GM12872 (cell line): ENCODE measurements around the gene BPI.

Experiments
- TF ChIP-seq, protein P1 (sequence below): IDR thresholded peaks from 3 replicates; pipeline ENCODE4 v1.5.1; 2011; ENCODE audit warnings: low read depth, mild to moderate bottlenecking, low read length, moderate library complexity; ENCODE audit not compliant: insufficient read depth

BPI gene

DNA sequence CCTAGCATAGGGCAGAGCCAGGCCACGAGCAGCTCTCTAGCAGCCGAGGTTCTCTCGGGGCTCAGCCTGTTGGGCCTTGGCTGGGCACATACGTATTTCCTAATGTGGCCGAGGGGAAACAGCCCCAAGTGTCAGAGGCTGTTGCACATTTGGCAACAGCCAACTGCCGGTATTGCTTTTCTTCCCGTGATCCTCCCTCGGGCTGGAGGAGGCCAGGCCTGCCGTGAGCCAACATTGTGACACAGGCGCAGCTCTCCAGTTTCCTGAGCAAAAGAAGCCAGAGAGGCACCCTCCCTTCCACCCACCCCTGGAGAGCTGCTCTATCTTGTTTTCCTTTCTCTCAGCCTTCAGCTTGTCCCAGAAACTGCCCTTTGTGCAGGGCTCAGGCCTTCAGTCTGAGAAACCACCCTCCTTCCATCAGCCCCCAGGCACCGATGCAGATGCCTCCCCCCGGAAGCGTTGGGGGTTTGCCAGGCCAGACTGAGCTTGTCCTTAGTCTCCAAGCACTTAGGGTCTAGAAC is 5.1 kb upstream of the BPI start:
- TF ChIP-seq, protein P1, sequence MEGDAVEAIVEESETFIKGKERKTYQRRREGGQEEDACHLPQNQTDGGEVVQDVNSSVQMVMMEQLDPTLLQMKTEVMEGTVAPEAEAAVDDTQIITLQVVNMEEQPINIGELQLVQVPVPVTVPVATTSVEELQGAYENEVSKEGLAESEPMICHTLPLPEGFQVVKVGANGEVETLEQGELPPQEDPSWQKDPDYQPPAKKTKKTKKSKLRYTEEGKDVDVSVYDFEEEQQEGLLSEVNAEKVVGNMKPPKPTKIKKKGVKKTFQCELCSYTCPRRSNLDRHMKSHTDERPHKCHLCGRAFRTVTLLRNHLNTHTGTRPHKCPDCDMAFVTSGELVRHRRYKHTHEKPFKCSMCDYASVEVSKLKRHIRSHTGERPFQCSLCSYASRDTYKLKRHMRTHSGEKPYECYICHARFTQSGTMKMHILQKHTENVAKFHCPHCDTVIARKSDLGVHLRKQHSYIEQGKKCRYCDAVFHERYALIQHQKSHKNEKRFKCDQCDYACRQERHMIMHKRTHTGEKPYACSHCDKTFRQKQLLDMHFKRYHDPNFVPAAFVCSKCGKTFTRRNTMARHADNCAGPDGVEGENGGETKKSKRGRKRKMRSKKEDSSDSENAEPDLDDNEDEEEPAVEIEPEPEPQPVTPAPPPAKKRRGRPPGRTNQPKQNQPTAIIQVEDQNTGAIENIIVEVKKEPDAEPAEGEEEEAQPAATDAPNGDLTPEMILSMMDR, result no peak

DNA sequence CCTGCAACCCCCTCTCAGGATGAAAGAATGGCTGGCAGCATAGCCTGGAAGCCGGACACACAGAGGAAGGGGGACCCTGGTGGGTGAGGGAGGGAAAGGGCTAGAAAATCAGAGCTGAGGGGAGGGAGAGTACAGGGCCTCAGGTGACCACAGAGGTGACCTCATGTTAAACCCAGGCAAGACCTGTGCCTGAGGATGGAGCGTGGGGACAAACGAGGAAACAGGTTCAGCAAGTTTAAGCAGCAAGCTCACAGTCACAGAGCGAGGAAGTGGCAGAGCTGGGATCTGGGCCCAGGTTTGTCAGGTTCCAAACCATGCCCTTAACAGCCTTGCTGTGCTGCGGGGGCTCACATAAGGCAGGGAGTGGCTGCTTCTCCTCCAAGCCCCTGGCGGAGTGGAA is 4.0 kb upstream of the BPI start:
- TF ChIP-seq, protein P1, result no peak

DNA sequence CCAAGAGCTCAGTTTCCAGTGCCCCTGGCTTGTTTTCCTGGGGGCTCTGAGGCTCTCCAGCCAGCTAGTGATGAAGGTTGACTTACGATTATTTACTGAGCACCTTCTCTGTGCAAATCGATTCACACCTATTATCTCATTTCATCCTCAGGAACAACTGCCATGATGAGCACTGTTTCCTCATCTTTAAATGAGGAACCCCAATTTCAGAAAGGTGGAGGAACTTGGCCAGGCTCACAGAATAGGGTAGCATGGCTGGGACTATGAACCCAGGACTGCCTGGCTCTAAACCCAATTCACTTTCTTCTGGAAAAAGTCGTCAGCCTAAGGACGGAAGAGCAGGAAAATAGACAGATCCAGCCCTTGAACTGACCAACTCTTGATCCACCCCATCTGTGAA is 3.5 kb upstream of the BPI start:
- TF ChIP-seq, protein P1, result no peak

DNA sequence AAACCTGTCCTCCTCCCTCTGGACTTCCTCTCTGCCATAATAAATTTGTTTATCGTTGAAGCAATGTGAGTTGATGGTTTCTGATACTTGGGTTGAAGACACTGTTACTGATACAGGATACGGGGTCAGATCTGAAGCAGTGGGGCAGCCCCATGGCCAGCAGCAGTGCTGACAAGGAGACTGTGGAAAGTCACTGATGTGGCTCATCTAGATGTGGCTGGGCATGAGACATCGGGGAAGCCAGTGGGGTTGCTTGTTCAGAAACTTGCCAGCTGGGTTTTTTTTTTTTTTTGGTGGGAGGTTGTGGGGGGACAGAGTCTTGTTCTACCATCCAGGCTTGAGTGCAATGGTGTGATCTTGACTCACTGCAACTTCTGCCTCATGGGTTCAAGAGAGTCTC is 2.6 kb upstream of the BPI start:
- TF ChIP-seq, protein P1, result no peak

DNA sequence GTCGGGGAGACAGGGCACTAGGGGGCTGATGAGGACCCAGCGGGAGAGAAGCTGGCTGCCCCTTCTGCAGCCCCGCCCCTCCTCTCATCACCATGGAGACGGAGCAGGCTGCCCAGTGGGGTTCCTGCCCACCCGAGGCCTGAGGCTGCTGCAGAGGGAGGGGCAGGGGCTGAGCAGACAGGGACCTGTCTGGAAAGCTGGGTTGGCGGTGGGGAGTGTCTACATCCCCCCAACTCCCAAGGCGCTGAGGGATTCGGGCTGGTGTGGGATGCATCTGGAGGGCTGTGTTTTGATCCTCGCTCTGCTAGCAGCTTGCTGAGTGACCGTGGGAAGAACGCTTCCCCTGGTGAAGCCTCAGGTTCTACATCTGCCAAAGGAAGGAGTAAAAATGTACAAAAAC is 1.2 kb upstream of the BPI start:
- TF ChIP-seq, protein P1, result no peak

DNA sequence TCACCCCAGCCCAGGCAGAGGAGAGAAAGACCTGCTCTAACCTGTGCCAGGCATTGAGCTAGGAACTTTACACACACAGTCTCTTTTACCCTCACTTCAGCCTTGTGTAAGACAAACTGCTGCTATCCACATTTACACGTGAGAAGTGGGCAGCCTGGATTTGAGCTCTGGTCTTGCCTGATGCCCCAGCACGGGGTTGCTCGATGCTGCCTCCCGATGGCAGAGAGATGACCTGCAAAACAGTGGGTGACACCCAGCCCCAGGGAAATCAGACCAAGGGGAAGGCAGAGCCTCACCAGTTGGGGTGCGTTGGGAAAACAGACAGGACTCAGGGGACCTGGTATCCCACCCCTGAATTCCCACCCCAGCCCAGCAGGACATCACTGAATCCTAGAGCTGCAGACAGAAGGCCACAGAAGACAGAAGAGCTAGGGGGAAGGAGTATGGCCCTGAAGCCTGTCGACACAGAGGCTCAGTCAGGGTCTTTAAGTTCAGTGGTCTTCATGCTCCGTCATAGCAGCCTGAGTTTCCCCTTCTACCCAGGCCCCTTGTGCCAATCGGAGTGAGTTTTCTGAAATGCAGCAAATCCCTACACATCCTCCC is 990 bp downstream of the BPI start:
- TF ChIP-seq, protein P1, result peak; percentile 58

DNA sequence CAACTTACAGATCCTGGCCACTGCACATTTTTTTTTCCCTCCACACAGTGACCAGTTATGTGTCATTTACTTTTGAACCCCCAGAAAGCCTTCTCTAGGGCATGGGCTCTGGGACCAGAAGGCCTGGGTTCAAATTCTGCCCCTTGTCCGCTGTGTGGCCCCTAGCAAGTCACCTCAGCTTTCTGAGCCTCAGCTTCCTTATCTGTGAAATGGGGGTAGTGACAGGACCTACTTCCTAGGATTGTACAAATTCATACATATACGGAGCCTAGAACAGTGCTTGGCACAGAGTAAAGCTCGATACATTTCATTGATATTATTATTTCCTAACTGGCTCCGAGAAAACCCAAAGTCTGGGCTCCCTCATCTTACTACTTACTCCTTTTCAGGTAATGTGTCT is 1.6 kb downstream of the BPI start:
- TF ChIP-seq, protein P1, result no peak

DNA sequence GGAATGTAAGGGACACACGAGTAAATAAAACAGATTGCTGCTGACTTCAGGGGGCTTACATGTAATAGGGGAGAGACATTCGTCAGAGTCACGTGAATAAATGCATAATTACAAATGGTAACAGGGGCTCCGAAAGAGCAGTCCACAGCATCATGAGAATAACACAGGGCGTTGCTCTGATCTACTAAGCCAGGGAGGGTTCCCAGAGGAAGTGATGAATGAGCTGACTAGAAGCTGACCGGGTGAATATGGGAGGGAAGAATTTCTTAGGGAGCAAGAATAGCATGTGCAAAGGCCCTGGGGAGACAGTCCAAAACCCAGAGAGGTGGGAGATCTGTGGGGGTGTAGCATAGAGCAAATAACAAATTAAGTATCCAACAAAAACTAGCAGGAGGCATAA is 2.4 kb downstream of the BPI start:
- TF ChIP-seq, protein P1, result no peak
